Activated CD8-positive, alpha-beta memory T cell treated with anti-CD3 and anti-CD28 coated beads for 1 hour (primary cell): ENCODE data around the gene UNC13A.
"Not testable (repeated sequence)": the region's sequence is repeated elsewhere in the genome, so short reads cannot be mapped to it uniquely, and the experiment has no call there.

Source experiments
- DNase-seq, 2 donors: peaks; one replicate each; pipeline ENCODE4 v3.0.0-alpha.2; 2020; ENCODE audit warnings: low read depth in 1 of 2; ENCODE audit errors: extremely low read depth in 1 of 2

Gene UNC13A

DNA sequence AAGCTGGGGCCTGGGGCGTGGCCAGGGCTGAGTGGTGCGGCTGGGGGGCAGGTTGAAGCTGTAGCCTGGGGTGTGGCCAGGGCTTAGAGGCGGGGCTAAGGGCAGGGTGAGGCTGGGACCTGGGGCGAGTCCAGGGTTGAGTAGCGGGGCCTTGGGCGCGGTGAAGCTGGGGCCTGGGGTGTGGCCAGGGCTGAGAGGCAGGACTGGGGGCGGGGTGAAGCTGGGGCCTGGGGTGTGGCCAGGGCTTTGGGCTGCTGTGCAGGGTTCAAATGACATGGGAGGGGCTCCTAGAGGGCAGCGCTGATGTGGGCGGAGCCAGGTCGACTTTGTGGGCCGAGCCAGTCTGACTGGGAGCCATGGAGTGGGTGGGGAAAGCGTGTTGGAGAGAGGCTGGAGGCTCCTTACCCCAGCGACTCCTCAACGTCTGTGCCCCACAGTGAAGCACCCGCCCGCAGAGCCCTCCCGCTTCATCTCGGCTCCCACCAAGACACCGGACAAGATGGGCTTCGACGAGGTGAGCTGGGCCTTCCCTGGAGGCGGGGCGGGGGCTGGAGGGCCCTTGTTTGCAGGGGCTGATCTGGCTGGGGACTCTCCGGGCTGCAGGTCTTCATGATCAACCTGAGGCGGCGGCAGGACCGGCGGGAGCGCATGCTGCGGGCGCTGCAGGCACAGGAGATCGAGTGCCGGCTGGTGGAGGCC is 111.2 kb downstream of the UNC13A start:
- no peak for DNase-seq

- DNase-seq = no peak
Observed at GRCh38 chr19:17575871-17576757, 112.0 kb downstream of the UNC13A start.

- no peak for DNase-seq
Observed at GRCh38 chr19:17572638-17573037, 115.5 kb downstream of the UNC13A start.

- DNase-seq = no peak
Observed at GRCh38 chr19:17570791-17571190, 117.4 kb downstream of the UNC13A start.

DNA sequence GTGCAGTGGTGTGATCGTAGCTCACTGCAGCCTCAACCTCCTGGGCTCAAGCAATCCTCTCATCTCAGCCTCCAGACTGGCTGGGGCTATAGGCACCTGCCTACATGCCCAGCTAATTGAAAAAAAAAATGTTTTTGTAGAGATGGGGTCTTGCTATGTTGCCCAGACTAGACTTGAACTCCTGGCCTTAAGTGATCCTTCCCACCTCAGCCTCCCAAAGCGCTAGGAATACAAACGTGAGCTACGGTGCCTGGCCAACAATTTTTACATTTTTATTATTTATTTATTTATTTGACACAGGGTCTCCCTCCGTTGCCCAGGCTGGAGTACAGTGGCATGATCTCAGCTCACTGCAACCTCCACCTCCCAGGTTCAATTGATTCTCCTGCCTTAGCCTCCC is 117.9 kb downstream of the UNC13A start:
- not testable (repeated sequence) for DNase-seq

DNA sequence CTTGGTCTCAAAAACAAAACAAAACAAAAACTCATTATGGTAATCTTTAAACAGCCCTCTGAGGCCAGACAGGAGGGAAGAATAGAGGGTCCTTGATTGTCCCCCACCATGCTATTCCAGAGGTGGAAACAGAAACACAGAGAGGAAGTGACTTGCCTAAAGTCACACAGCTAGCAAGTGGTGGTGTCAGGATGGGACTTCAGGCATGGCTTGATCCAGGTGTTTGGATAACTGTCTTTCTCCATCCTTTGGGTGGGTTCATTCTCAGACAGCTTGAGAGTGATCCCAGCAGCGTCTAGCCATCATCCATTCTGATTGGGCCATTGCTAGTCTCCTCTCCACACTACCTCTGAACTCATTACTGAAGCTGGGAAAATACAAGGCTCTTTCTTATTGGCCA is 120.2 kb downstream of the UNC13A start:
- DNase-seq = no peak

DNA sequence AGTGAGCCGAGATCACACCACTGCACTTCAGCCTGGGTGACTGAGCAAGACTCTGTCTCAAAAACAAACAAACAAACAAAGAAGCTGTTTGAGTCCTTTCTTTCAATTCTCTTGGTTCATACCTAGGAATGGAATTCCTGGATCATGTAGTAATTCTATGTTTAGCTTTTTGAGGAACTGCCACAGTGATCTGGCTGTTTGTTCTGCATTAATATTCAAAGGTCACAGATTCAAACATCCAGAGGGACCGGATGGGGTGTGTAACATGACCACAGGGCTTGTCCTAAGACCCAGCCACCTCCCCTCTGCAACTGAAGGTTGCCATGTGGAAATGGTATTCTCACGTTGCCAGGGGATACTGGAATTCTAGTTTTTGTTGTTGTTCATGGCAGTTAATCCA is 122.5 kb downstream of the UNC13A start:
- DNase-seq = no peak

- DNase-seq = no peak
Observed at GRCh38 chr19:17564781-17565180, 123.4 kb downstream of the UNC13A start.

DNA sequence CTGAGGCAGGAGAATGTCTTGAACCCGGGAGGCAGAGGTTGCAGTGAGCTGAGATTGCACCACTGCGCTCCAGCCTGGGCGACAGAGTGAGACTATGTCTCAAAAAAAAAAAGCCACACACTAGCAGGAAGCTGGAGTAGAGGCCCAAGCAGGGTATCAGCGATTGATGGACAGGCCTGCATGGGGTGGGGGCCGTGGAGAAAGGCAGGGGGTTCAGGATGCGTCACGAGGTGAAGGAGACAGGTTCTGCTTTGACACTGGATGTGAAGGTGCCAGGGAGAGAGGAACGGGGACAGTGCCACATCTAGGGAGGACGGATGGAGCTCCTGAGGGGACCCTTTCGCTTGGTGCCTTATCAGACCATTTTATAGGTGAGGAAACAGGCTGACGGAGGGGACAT is 125.6 kb downstream of the UNC13A start:
- no peak for DNase-seq

- DNase-seq = no peak
Observed at GRCh38 chr19:17562097-17562496, 126.1 kb downstream of the UNC13A start.

- DNase-seq = no peak
Observed at GRCh38 chr19:17560205-17560595, 128.0 kb downstream of the UNC13A start.

DNA sequence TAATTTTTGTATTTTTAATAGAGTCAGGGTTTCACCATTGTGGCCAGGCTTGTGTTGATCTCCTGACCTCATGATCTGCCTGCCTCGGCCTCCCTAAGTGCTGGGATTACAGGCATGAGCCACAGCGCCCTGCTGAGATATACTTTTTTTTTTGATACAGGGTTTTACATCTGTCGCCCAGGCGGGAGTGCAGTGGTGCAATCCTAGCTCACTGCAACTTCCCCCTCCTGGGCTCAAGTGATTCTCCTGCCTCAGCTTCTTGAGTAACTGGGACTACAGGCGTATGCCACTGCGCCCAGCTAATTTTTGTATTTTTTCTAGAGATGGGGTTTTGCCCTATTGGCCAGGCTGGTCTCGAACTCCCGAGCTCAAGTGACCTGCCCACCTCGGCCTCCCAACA is 130.7 kb downstream of the UNC13A start:
- DNase-seq = no peak

GRCh38 chr19:17556995-17557394 is 131.2 kb downstream of the UNC13A start:
- no peak for DNase-seq

- DNase-seq = peak in 1 of 2 donors; percentile 12
Observed at GRCh38 chr19:17555929-17556813, 132.0 kb downstream of the UNC13A start.

DNA sequence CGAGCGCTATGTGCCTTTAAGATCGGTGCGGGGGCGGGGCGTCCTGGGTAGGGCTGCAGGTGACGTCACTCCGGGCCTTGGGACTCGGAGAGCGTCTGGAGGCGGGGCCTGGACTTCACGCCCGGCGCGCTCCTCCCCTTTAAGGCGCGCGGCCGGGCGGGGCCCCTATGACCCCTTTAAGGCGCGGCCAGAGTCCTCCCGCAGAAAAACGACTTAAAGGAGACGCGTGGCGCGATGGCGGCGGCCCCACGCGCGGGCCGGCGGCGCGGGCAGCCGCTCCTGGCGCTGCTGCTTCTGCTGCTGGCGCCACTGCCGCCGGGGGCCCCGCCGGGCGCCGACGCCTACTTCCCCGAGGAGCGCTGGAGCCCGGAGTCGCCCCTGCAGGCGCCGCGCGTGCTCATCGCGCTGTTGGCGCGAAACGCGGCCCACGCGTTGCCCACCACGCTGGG is 132.7 kb downstream of the UNC13A start, which contains the start of gene COLGALT1:
Gene COLGALT1 (plus strand): TSS at position 170 of the 449 bp plus-strand sequence. CDS start 65 bp downstream, at position 235.
- peak; percentile 95 to 99 for DNase-seq

- no peak for DNase-seq
Observed at GRCh38 chr19:17554968-17555479, 133.1 kb downstream of the UNC13A start.

DNA sequence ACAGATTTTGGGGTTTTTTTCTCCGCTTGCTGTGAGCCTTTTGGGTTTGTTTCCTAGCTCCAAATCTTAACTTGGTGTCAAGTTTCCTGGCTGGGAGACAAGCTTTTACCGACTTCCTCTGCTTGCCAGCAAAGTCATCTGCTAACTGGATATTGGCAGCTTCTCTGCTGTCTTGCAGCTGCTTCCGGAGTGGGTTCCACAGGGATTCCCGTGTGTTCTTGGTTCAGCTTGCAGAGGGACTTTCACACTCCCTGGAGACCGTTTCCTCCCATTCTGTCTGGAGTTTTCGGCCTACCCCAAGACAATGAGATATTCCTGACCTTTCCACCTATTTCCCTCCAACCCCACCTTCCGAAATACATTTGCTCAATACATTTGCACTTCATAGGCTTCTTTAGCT is 134.9 kb downstream of the UNC13A start:
- DNase-seq = no peak

DNA sequence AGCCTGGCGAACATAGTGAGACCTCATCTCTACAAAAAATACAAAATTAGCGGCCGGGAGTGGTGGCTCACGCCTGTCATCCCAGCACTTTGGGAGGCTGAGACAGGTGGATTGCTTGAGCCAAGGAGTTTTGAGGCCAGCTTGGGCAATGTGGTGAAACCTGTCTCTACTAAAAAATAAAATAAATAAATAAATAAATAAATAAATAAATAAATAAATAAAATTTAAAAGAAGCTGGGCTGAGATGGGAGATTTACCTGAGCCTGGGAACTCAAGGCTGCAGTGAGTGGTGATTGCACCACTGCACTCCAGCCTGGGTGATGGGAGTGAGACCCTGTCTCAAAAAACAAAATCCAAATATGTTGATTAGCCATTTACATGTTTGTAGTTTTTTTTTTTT is 135.4 kb downstream of the UNC13A start:
- DNase-seq = not testable (repeated sequence)
